B cell (primary cell): ENCODE data around the gene UBXN10. TPM values are rescaled to one million over a fixed set of nuclear protein-coding genes. Genes with fewer than 3 reads are reported as not detected.

ENCODE experiments used
- ATAC-seq: fragments of 200-7000 bp; cut with Tn5 transposase; one replicate; pipeline ENCODE4 v1.10.0; 2021; ENCODE audit warnings: low read depth, mild to moderate bottlenecking, moderate number of reproducible peaks, moderate library complexity
- CTCF ChIA-PET: fragments of 350-600 bp; sonication (Branson Sonifier 250); formaldehyde crosslinking; loops from one replicate; lab custom pipeline; 2021; ENCODE audit warnings: antibody characterized with exemption, inconsistent platforms; lab: Charles Lee
- POLR2A ChIA-PET: fragments of 350-600 bp; sonication (Branson Sonifier 250); formaldehyde crosslinking; loops from one replicate; lab custom pipeline; 2021; ENCODE audit warnings: antibody characterized with exemption; lab: Charles Lee
- DNase-seq: peaks from one replicate; pipeline ENCODE4 v3.0.0; 2013
- H2AFZ ChIP-seq: 2 replicates; pipeline ENCODE4 v1.6.1; 2012; ENCODE audit warnings: mild to moderate bottlenecking, low read depth, low read length; ENCODE audit not compliant: insufficient read depth, poor library complexity, severe bottlenecking
- H3K27ac ChIP-seq, 2 donors: 1 replicate in 1 of 2; 2 replicates in 1 of 2; pipeline ENCODE4 v1.5.1; 2012 to 2013; ENCODE audit warnings: low read length in 2 of 2, mild to moderate bottlenecking in 2 of 2, moderate library complexity in 1 of 2
- H3K27me3 ChIP-seq, 4 experiments: fragments of 200-600 bp in 1 of 4; sonication (generic) in 1 of 4; replicated peaks in 1 of 4; 1 replicate in 2 of 4; 2 replicates in 2 of 4; pipeline versions ENCODE4 v1.6.1 to v1.7.0; 2013 to 2016; ENCODE audit warnings: low read length in 3 of 4, mild to moderate bottlenecking in 2 of 4, mixed read lengths in 1 of 4, moderate library complexity in 1 of 4; ENCODE audit not compliant: insufficient read depth in 4 of 4, control insufficient read depth in 3 of 4; ENCODE audit errors: control extremely low read depth in 1 of 4
- H3K36me3 ChIP-seq, 2 experiments: replicated peaks in 1 of 2; 1 replicate in 1 of 2; 2 replicates in 1 of 2; pipeline versions ENCODE4 v1.6.1 to v1.7.1; 2013; ENCODE audit warnings: low read length in 1 of 2; ENCODE audit not compliant: insufficient read depth in 2 of 2, control insufficient read depth in 1 of 2; ENCODE audit errors: control extremely low read depth in 1 of 2, extremely low read depth in 1 of 2
- H3K4me1 ChIP-seq, 2 donors: fragments of 200-600 bp in 1 of 2; sonication (generic) in 1 of 2; 1 replicate in 1 of 2; 2 replicates in 1 of 2; pipeline versions ENCODE4 v1.5.1 to v1.6.1; 2013 to 2017; ENCODE audit warnings: low read length in 2 of 2; ENCODE audit not compliant: control insufficient read depth in 2 of 2, insufficient read depth in 2 of 2
- H3K4me2 ChIP-seq: replicated peaks from 2 replicates; pipeline ENCODE3; 2012; ENCODE audit warnings: mild to moderate bottlenecking, low read depth, low read length; ENCODE audit not compliant: poor library complexity, severe bottlenecking
- H3K4me3 ChIP-seq, 5 experiments: fragments of 200-600 bp in 1 of 5; sonication (generic) in 1 of 5; 1 replicate in 3 of 5; 2 replicates in 2 of 5; pipeline versions ENCODE4 v1.5.1 to v1.7.0; 2011 to 2016; ENCODE audit warnings: low read length in 4 of 5, mild to moderate bottlenecking in 4 of 5, low read depth in 2 of 5, control low read depth in 1 of 5, moderate library complexity in 1 of 5; ENCODE audit not compliant: insufficient read depth in 1 of 5; ENCODE audit errors: control extremely low read depth in 1 of 5, extremely low read depth in 1 of 5
- H3K79me2 ChIP-seq: fragments of 200-600 bp; sonication (generic); one replicate; pipeline ENCODE4 v1.6.0; 2016; ENCODE audit warnings: low read length; ENCODE audit not compliant: control insufficient read depth, insufficient read depth
- H3K9ac ChIP-seq: fragments of 200-600 bp; sonication (generic); 2 replicates; pipeline ENCODE4 v1.6.1; 2017; ENCODE audit warnings: mild to moderate bottlenecking, low read length, moderate library complexity
- H3K9me3 ChIP-seq, 3 donors: one replicate each; pipeline versions ENCODE4 v1.6.1 to v1.7.1; 2013; ENCODE audit warnings: low read length in 2 of 3; ENCODE audit not compliant: control insufficient read depth in 2 of 3, insufficient read depth in 1 of 3; ENCODE audit errors: control extremely low read depth in 1 of 3
- H4K20me1 ChIP-seq: 2 replicates; pipeline ENCODE4 v1.6.0; 2012; ENCODE audit warnings: mild to moderate bottlenecking, low read length; ENCODE audit not compliant: insufficient read depth, control insufficient read depth, poor library complexity, severe bottlenecking
- H3K27ac Mint-ChIP-seq: one replicate; pipeline ENCODE4 v1.8.0; 2021; ENCODE audit warnings: mixed read lengths
- H3K27me3 Mint-ChIP-seq: one replicate; pipeline ENCODE4 v1.8.0; 2021; ENCODE audit warnings: mixed read lengths
- H3K4me1 Mint-ChIP-seq: one replicate; pipeline ENCODE4 v1.8.0; 2021; ENCODE audit warnings: mixed read lengths
- H3K4me3 Mint-ChIP-seq: one replicate; pipeline ENCODE4 v1.8.0; 2021; ENCODE audit warnings: mixed read lengths
- H3K9me3 Mint-ChIP-seq: one replicate; pipeline ENCODE4 v1.8.0; 2022; ENCODE audit warnings: mixed read lengths; ENCODE audit not compliant: insufficient read depth
- CTCF ChIP-seq: fragments of 200-600 bp; IDR thresholded peaks from one replicate; pipeline ENCODE4 v1.8.0; 2022; ENCODE audit warnings: antibody characterized with exemption, mild to moderate bottlenecking
- EZH2 ChIP-seq: IDR thresholded peaks from 2 replicates; pipeline ENCODE4 v1.6.1; 2012; ENCODE audit warnings: borderline replicate concordance, low read depth, mild to moderate bottlenecking, moderate library complexity, low read length; ENCODE audit not compliant: insufficient read depth, poor library complexity, severe bottlenecking
- WGBS: methylation state at CpG from one replicate; pipeline ENCODE4 v1.1.5; 2013; ENCODE audit warnings: missing lambda C conversion rate; ENCODE audit not compliant: insufficient coverage; 5-methylcytosine and 5-hydroxymethylcytosine counted together
- intact Hi-C: fragments of 100-400 bp; cut with micrococcal nuclease; formaldehyde crosslinking; loops from one replicate; pipeline ENCODE4 v1.10.0; 2022
- polyA plus RNA-seq: library from polyadenylated mRNA; depleted of rRNA; stranded (reverse); fragments of >200 nt; gene quantifications from 2 replicates; pipeline ENCODE4 v1.2.3, GENCODE V29; 2012
- total RNA-seq, 2 donors: library from RNA; stranded (reverse); fragments of 120-200 nt in 1 of 2; gene quantifications; 1 replicate in 1 of 2; 2 replicates in 1 of 2; pipeline versions ENCODE4 v1.2.3 to v1.2.4, GENCODE V29; 2013 to 2022

UBXN10 gene
- total and polyA plus RNA-seq, 2 donors (not counting 1 experiment from before 2014, with no cell fraction given) = 0.07 to 0.25 TPM

GRCh38 chr1:20160034-20160433 is 25.9 kb upstream of the UBXN10 start:
- Mint-ChIP-seq H3K9me3 (peaks cover 27% of the 10 kb centered on the region), H3K27ac (no peak overlapping the region), H3K27me3 (peaks cover 5% of the 10 kb centered on the region), H3K4me1 (no peaks in the 10 kb centered on the region), H3K4me3 (no peak overlapping the region)
- intact Hi-C loops = no loop called here
- peak; percentile 51 for DNase-seq
- CTCF ChIA-PET = no interaction called here
- Histone ChIP-seq H3K36me3 (no peaks in the 10 kb centered on the region), H3K4me2 (no peak overlapping the region), H2AFZ (no peak overlapping the region), H3K9me3 (peaks cover 0 to 84% (median 41%) of the 10 kb centered on the region in 3 donors), H3K9ac (no peak overlapping the region), H3K79me2 (no peaks in the 10 kb centered on the region), H3K27ac (no peak overlapping the region), H3K4me3 (no peak overlapping the region), H4K20me1 (no peaks in the 10 kb centered on the region), H3K4me1 (no peaks in the 10 kb centered on the region), H3K27me3 (peaks cover 0 to 4% (median 0%) of the 10 kb centered on the region in 4 experiments)
- POLR2A ChIA-PET = no interaction called here
- no peak for ATAC-seq
- TF ChIP-seq EZH2 (no peak), CTCF (no peak)
- no CpG with 5 or more reads among the region's 1 CpG for WGBS

- Histone ChIP-seq H3K27me3 (peaks cover 0 to 10% (median 0%) of the 10 kb centered on the region in 4 experiments), H3K27ac (no peak overlapping the region), H3K4me2 (no peak overlapping the region), H3K9ac (no peak overlapping the region), H4K20me1 (no peaks in the 10 kb centered on the region), H3K36me3 (no peaks in the 10 kb centered on the region), H3K9me3 (peaks cover 0 to 68% (median 23%) of the 10 kb centered on the region in 3 donors), H3K4me3 (no peak overlapping the region), H3K79me2 (no peaks in the 10 kb centered on the region), H2AFZ (no peak overlapping the region), H3K4me1 (no peaks in the 10 kb centered on the region)
- no peak for TF ChIP-seq CTCF
- TF ChIP-seq EZH2 = no peak
- no peaks in the 10 kb centered on the region for H3K4me1 Mint-ChIP-seq
- ChIA-PET POLR2A (no interaction called here), CTCF (interaction anchor here (1.0 to 2.5 kb wide), 3 partner anchors 12 to 248 kb away, joined by 4 to 14 read pairs (median 9); no protein-coding TSS in a partner anchor)
- H3K27me3 Mint-ChIP-seq = peaks cover 24% of the 10 kb centered on the region
- no peak overlapping the region for H3K4me3 Mint-ChIP-seq
- DNase-seq (no peak), ATAC-seq (no peak)
- intact Hi-C loops = no loop called here
- H3K9me3 Mint-ChIP-seq = peaks cover 22% of the 10 kb centered on the region
- no peak overlapping the region for H3K27ac Mint-ChIP-seq
- WGBS = 90% methylated on average over 15 of the region's 15 CpGs
Observed at GRCh38 chr1:20164694-20165202, 21.1 kb upstream of the UBXN10 start.
